ENCODE results near the gene KCNG2. TPM values are rescaled to one million over a fixed set of nuclear protein-coding genes. Genes with fewer than 3 reads are reported as not detected.

KCNG2 gene
- total and polyA plus RNA-seq, 2 experiments from 2014 or later, result 0.13 to 0.52 TPM

DNA sequence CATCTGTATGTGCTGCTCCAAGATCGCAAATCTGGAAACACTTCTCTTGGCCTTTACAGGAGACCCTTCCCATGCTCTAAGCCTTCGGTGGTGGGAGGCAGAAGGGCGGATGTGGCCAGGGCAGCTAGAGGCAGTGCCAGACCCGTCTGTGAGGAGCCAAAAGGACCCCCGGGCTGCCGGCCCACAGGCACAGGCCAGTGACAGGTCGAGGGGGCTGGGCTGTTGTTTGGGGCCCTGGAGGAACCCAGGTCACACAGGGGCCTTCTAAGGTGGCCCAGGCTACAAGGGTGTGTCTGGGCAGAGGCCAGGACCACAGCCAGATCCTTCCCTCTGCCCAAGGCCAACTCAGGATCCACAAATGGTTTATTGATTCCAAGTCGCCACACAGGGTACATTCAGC lies 104.3 kb downstream of the KCNG2 start:
- H3K4me1 ChIP-seq (ENCODE audit: insufficient read depth), result no peaks in the 10 kb centered on the region
- no peak overlapping the region for H3K4me2 ChIP-seq
- Mint-ChIP-seq H3K36me3 (ENCODE audit: low read depth) (peaks cover 37% of the 10 kb centered on the region), H3K27ac (no peak overlapping the region), H3K27me3 (ENCODE audit: insufficient read depth, low read depth, poor library complexity) (peaks cover 17% of the 10 kb centered on the region), H3K9me3 (peaks cover 44% of the 10 kb centered on the region), H3K4me1 (no peaks in the 10 kb centered on the region), H3K4me3 (no peak overlapping the region)
- ATAC-seq (no peak), DNase-seq (ENCODE audit: low spot score) (no peak)
- no peaks in the 10 kb centered on the region for H3K36me3 ChIP-seq (ENCODE audit: insufficient read depth)
- no peaks in the 10 kb centered on the region for H3K9me2 ChIP-seq (ENCODE audit: insufficient read depth)
- H3F3A ChIP-seq (replicated peaks; ENCODE audit: low read depth), result no peaks in the 10 kb centered on the region
- no peak overlapping the region for H3K4me3 ChIP-seq
- H4K20me1 ChIP-seq (replicated peaks; ENCODE audit: insufficient read depth), result no peaks in the 10 kb centered on the region
- H3K27me3 ChIP-seq (ENCODE audit: insufficient read depth), result no peaks in the 10 kb centered on the region
- no peak overlapping the region for H2AFZ ChIP-seq
- TF ChIP-seq NANOG (IDR thresholded peaks at IDR 0.05; ENCODE audit: borderline replicate concordance) (no peak), EZH2 (IDR thresholded peaks at IDR 0.05; ENCODE audit: low read depth, unreplicated experiment) (no peak), ZNF331 (CRISPR knock-in tag; IDR thresholded peaks at IDR 0.05; ENCODE audit: low read depth) (no peak), ZNF114 (CRISPR knock-in tag; IDR thresholded peaks at IDR 0.05) (no peak), STAT1 (IDR thresholded peaks at IDR 0.05; ENCODE audit: unreplicated experiment) (no peak), REST (IDR thresholded peaks at IDR 0.05; ENCODE audit: unreplicated experiment) (no peak), ETS1 (IDR thresholded peaks at IDR 0.05) (no peak), POLR2AphosphoS5 (IDR thresholded peaks at IDR 0.05; ENCODE audit: low read depth) (no peak), CREB1 (CRISPR knock-in tag; IDR thresholded peaks at IDR 0.05; ENCODE audit: low read depth) (no peak), EZH2phosphoT487 (IDR thresholded peaks at IDR 0.05; ENCODE audit: unreplicated experiment) (no peak), JUNB (IDR thresholded peaks at IDR 0.05; ENCODE audit: unreplicated experiment) (no peak)
- TF ChIP-seq, protein P1, sequence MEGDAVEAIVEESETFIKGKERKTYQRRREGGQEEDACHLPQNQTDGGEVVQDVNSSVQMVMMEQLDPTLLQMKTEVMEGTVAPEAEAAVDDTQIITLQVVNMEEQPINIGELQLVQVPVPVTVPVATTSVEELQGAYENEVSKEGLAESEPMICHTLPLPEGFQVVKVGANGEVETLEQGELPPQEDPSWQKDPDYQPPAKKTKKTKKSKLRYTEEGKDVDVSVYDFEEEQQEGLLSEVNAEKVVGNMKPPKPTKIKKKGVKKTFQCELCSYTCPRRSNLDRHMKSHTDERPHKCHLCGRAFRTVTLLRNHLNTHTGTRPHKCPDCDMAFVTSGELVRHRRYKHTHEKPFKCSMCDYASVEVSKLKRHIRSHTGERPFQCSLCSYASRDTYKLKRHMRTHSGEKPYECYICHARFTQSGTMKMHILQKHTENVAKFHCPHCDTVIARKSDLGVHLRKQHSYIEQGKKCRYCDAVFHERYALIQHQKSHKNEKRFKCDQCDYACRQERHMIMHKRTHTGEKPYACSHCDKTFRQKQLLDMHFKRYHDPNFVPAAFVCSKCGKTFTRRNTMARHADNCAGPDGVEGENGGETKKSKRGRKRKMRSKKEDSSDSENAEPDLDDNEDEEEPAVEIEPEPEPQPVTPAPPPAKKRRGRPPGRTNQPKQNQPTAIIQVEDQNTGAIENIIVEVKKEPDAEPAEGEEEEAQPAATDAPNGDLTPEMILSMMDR (conservative IDR thresholded peaks at IDR 0.05; ENCODE audit: low read depth in 2 of 2), result no peak
- TF ChIP-seq, protein P2, sequence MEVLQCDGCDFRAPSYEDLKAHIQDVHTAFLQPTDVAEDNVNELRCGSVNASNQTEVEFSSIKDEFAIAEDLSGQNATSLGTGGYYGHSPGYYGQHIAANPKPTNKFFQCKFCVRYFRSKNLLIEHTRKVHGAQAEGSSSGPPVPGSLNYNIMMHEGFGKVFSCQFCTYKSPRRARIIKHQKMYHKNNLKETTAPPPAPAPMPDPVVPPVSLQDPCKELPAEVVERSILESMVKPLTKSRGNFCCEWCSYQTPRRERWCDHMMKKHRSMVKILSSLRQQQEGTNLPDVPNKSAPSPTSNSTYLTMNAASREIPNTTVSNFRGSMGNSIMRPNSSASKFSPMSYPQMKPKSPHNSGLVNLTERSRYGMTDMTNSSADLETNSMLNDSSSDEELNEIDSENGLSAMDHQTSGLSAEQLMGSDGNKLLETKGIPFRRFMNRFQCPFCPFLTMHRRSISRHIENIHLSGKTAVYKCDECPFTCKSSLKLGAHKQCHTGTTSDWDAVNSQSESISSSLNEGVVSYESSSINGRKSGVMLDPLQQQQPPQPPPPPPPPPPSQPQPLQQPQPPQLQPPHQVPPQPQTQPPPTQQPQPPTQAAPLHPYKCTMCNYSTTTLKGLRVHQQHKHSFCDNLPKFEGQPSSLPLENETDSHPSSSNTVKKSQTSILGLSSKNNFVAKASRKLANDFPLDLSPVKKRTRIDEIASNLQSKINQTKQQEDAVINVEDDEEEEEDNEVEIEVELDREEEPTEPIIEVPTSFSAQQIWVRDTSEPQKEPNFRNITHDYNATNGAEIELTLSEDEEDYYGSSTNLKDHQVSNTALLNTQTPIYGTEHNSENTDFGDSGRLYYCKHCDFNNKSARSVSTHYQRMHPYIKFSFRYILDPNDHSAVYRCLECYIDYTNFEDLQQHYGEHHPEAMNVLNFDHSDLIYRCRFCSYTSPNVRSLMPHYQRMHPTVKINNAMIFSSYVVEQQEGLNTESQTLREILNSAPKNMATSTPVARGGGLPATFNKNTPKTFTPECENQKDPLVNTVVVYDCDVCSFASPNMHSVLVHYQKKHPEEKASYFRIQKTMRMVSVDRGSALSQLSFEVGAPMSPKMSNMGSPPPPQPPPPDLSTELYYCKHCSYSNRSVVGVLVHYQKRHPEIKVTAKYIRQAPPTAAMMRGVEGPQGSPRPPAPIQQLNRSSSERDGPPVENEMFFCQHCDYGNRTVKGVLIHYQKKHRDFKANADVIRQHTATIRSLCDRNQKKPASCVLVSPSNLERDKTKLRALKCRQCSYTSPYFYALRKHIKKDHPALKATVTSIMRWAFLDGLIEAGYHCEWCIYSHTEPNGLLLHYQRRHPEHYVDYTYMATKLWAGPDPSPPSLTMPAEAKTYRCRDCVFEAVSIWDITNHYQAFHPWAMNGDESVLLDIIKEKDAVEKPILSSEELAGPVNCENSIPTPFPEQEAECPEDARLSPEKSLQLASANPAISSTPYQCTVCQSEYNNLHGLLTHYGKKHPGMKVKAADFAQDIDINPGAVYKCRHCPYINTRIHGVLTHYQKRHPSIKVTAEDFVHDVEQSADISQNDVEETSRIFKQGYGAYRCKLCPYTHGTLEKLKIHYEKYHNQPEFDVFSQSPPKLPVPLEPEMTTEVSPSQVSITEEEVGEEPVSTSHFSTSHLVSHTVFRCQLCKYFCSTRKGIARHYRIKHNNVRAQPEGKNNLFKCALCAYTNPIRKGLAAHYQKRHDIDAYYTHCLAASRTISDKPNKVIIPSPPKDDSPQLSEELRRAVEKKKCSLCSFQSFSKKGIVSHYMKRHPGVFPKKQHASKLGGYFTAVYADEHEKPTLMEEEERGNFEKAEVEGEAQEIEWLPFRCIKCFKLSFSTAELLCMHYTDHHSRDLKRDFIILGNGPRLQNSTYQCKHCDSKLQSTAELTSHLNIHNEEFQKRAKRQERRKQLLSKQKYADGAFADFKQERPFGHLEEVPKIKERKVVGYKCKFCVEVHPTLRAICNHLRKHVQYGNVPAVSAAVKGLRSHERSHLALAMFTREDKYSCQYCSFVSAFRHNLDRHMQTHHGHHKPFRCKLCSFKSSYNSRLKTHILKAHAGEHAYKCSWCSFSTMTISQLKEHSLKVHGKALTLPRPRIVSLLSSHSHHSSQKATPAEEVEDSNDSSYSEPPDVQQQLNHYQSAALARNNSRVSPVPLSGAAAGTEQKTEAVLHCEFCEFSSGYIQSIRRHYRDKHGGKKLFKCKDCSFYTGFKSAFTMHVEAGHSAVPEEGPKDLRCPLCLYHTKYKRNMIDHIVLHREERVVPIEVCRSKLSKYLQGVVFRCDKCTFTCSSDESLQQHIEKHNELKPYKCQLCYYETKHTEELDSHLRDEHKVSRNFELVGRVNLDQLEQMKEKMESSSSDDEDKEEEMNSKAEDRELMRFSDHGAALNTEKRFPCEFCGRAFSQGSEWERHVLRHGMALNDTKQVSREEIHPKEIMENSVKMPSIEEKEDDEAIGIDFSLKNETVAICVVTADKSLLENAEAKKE (CRISPR knock-in tag; IDR thresholded peaks at IDR 0.05), result no peak
- no peak overlapping the region for H3K27ac ChIP-seq (ENCODE audit: low read depth)
- no peaks in the 10 kb centered on the region for H3K79me2 ChIP-seq (replicated peaks; ENCODE audit: insufficient read depth)

Data from GM23338 (cell line).